Panc1 (cell line): ENCODE data around the gene DYRK2. TPM values are rescaled to one million over a fixed set of nuclear protein-coding genes. Genes with fewer than 3 reads are reported as not detected.

Experiments used
- ATAC-seq: fragments of 200-7000 bp; cut with Tn5 transposase; 2 replicates; pipeline ENCODE4 v1.9.1; 2020; ENCODE audit warnings: mild to moderate bottlenecking, moderate library complexity
- Bru-seq: library from RNA; stranded (reverse); fragments of 400-500 nt; gene quantifications from one replicate; lab custom pipeline; 2021; lab: Mats Ljungman, UMichigan
- BruChase-seq, 2 experiments: library from RNA; stranded (reverse); fragments of 400-500 nt; gene quantifications; one replicate each; lab custom pipeline; 2021; lab: Mats Ljungman, UMichigan
- BruUV-seq: library from RNA; stranded (reverse); fragments of 400-500 nt; replicated peaks from 2 replicates; lab custom pipeline; 2021; lab: Mats Ljungman, UMichigan
- CTCF ChIA-PET: fragments of 300-600 bp; sonication (Branson Sonifier 250); formaldehyde crosslinking; loops from one replicate; lab custom pipeline; 2022; ENCODE audit warnings: antibody characterized with exemption; lab: Charles Lee
- POLR2A ChIA-PET: fragments of 300-600 bp; sonication (Branson Sonifier 250); formaldehyde crosslinking; loops from one replicate; lab custom pipeline; 2022; ENCODE audit warnings: antibody characterized with exemption; lab: Charles Lee
- DNase-seq: peaks from one replicate; pipeline ENCODE4 v3.0.0-alpha.2; 2010; ENCODE audit warnings: low read depth, low spot score
- H3K27ac ChIP-seq: 2 replicates; pipeline ENCODE4 v1.5.1; 2011; ENCODE audit warnings: mild to moderate bottlenecking, low read length, inconsistent platforms
- H3K27me3 ChIP-seq: fragments of 200-500 bp; sonication (Bioruptor generic); 2 replicates; pipeline ENCODE4 v1.6.0; 2014; ENCODE audit warnings: low read length, inconsistent platforms; ENCODE audit not compliant: control insufficient read depth, insufficient read depth
- H3K36me3 ChIP-seq: fragments of 200-500 bp; sonication (Bioruptor generic); 2 replicates; pipeline ENCODE4 v1.5.1; 2014; ENCODE audit warnings: inconsistent platforms, mild to moderate bottlenecking, low read length, moderate library complexity; ENCODE audit not compliant: control insufficient read depth, insufficient read depth
- H3K4me1 ChIP-seq: 2 replicates; pipeline ENCODE4 v1.5.1; 2011; ENCODE audit warnings: inconsistent platforms, mild to moderate bottlenecking, low read length, moderate library complexity; ENCODE audit not compliant: control insufficient read depth, insufficient read depth
- H3K4me3 ChIP-seq, 2 experiments: 2 replicates each; pipeline ENCODE4 v1.5.1; 2011 to 2012; ENCODE audit warnings: low read depth in 2 of 2, low read length in 2 of 2, mild to moderate bottlenecking in 2 of 2, inconsistent platforms in 1 of 2, moderate library complexity in 1 of 2
- H3K9me3 ChIP-seq: fragments of 200-500 bp; sonication (Bioruptor generic); 2 replicates; pipeline ENCODE4 v1.5.1; 2014; ENCODE audit warnings: low read depth, mild to moderate bottlenecking, inconsistent platforms, low read length, moderate library complexity; ENCODE audit not compliant: control insufficient read depth, insufficient read depth
- POLR2AphosphoS5 ChIP-seq: IDR thresholded peaks from 2 replicates; pipeline ENCODE4 v1.6.1; 2012; ENCODE audit warnings: mild to moderate bottlenecking, low read depth, low read length, moderate library complexity
- SIN3A ChIP-seq: IDR thresholded peaks from 2 replicates; pipeline ENCODE4 v1.6.1; 2012; ENCODE audit warnings: low read depth, mild to moderate bottlenecking, low read length, moderate library complexity, borderline replicate concordance; ENCODE audit not compliant: insufficient read depth
- TCF7L2 ChIP-seq: IDR thresholded peaks from 2 replicates; pipeline ENCODE4 v1.6.1; 2011; ENCODE audit warnings: mild to moderate bottlenecking, low read depth, low read length, inconsistent platforms
- in situ Hi-C: cut with HindIII; loops from 2 replicates; pipeline ENCODE4 v1.10.0; 2016; ENCODE audit warnings: low sequenced_read_pairs, low pct_unique_long_range_greater_than_20kb
- intact Hi-C: fragments of 100-400 bp; cut with micrococcal nuclease; formaldehyde crosslinking; loops from one replicate; pipeline ENCODE4 v1.10.0; 2022; ENCODE audit not compliant: unreplicated experiment
- long read RNA-seq: library from polyadenylated mRNA; unstranded; transcript quantifications from one replicate; pipeline ENCODE4 v2.0.0, GENCODE V29; 2021; ENCODE audit not compliant: unreplicated experiment
- polyA plus RNA-seq: library from polyadenylated mRNA; unstranded; fragments of >200 nt; gene quantifications from one replicate; pipeline ENCODE4 v1.2.1, GENCODE V29; 2012; ENCODE audit warnings: missing spikeins; ENCODE audit not compliant: insufficient read length
- total RNA-seq: library from RNA; stranded (reverse); gene quantifications from one replicate; pipeline ENCODE4 v1.2.1, GENCODE V29; 2021; ENCODE audit not compliant: unreplicated experiment
- TF ChIP-seq, protein P1 (sequence below), 2 experiments: IDR thresholded peaks; 2 replicates each; pipeline ENCODE4 v1.6.1; 2011 to 2012; ENCODE audit warnings: low read depth in 2 of 2, control low read depth in 1 of 2, low read length in 1 of 2, mild to moderate bottlenecking in 1 of 2, moderate library complexity in 1 of 2; ENCODE audit not compliant: insufficient read depth in 1 of 2
- TF ChIP-seq, protein P2 (sequence below): fragments of 450-650 bp; IDR thresholded peaks from 2 replicates; pipeline ENCODE4 v1.5.1; 2017; ENCODE audit warnings: mild to moderate bottlenecking

DYRK2 gene
- total RNA-seq (9.9 TPM), Bru-seq, nascent RNA (percentile 69 among the genes with signal in this experiment), BruChase-seq, experiment 1, labeled RNA remaining after a 2-hour chase (percentile 88 among the genes with signal in this experiment), BruChase-seq, experiment 2, labeled RNA remaining after a 6-hour chase (percentile 61 among the genes with signal in this experiment)
- 9.8 TPM for polyA plus RNA-seq
- long read RNA-seq, full-length matches to known transcripts, result 14 of 18 reads
- long read RNA-seq, partial matches to known transcripts, result 0 of 18 reads
- long read RNA-seq, other reads (novel, unspliced or antisense), result 4 of 18 reads

DNA sequence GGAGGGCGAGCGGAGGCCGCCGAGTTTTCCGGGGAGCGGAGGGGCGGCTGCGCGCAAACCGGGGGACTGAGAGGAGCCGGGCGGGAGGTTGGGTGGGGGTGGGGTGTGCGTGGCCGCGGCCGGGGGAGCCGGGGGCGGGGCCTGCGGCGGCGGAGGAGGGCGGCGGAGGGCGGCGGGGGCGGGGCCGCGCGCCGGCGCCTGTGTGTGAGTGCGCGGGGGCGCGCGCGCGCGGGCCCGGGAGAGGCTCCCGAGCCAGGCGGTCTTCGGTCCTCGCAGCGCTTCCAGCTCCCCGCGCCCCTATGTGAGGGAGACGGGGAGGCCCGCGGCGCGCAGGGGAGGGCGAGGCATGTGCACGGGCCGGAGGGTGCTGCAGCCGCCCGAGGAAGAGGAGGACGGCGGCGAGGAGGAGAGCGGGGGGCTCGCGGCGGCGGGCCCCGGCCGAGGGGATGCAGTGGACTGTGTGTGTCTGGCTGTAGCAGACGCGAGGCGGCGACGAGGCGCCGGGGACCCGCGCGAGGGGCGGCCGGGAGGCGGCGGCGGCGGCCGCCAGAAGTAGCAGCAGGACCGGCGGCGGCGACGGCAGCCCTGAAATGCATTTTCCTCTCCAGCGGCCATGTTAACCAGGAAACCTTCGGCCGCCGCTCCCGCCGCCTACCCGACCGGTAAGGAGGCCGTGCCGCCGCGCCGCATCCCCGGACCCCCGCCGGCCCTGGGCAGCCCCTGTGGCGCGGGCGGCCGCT, at the start of gene DYRK2:
DYRK2 (plus strand) TSS at position 225 of the 740 bp plus-strand sequence; CDS start at position 614, 389 bp downstream.
- H3K4me3 ChIP-seq, result peak within 1 kb of the TSS; percentile 84 to 85
- in situ Hi-C loops (no loop called here), intact Hi-C loops (no loop called here)
- POLR2A ChIA-PET, result no interaction called here
- H3K9me3 ChIP-seq, result no peaks in the 10 kb centered on the region
- H3K36me3 ChIP-seq, result no peaks in the 10 kb centered on the region
- DNase-seq (no peak), ATAC-seq (peak; percentile 81)
- peaks cover 23% of the 10 kb centered on the region for H3K4me1 ChIP-seq
- H3K27ac ChIP-seq, result peak within 1 kb of the TSS; percentile 75
- TF ChIP-seq POLR2AphosphoS5, result peak; percentile 47; the same call in 1 of the 2 replicates
- TF ChIP-seq, protein P1, sequence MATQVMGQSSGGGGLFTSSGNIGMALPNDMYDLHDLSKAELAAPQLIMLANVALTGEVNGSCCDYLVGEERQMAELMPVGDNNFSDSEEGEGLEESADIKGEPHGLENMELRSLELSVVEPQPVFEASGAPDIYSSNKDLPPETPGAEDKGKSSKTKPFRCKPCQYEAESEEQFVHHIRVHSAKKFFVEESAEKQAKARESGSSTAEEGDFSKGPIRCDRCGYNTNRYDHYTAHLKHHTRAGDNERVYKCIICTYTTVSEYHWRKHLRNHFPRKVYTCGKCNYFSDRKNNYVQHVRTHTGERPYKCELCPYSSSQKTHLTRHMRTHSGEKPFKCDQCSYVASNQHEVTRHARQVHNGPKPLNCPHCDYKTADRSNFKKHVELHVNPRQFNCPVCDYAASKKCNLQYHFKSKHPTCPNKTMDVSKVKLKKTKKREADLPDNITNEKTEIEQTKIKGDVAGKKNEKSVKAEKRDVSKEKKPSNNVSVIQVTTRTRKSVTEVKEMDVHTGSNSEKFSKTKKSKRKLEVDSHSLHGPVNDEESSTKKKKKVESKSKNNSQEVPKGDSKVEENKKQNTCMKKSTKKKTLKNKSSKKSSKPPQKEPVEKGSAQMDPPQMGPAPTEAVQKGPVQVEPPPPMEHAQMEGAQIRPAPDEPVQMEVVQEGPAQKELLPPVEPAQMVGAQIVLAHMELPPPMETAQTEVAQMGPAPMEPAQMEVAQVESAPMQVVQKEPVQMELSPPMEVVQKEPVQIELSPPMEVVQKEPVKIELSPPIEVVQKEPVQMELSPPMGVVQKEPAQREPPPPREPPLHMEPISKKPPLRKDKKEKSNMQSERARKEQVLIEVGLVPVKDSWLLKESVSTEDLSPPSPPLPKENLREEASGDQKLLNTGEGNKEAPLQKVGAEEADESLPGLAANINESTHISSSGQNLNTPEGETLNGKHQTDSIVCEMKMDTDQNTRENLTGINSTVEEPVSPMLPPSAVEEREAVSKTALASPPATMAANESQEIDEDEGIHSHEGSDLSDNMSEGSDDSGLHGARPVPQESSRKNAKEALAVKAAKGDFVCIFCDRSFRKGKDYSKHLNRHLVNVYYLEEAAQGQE (IDR thresholded peaks at IDR 0.05; ENCODE audit: insufficient read depth in 1 of 2, low read depth in 2 of 2, low read length in 1 of 2), result no peak
- peak; percentile 43; the same call in 1 of the 2 replicates for TF ChIP-seq SIN3A
- no peak for TF ChIP-seq TCF7L2
- TF ChIP-seq, protein P2, sequence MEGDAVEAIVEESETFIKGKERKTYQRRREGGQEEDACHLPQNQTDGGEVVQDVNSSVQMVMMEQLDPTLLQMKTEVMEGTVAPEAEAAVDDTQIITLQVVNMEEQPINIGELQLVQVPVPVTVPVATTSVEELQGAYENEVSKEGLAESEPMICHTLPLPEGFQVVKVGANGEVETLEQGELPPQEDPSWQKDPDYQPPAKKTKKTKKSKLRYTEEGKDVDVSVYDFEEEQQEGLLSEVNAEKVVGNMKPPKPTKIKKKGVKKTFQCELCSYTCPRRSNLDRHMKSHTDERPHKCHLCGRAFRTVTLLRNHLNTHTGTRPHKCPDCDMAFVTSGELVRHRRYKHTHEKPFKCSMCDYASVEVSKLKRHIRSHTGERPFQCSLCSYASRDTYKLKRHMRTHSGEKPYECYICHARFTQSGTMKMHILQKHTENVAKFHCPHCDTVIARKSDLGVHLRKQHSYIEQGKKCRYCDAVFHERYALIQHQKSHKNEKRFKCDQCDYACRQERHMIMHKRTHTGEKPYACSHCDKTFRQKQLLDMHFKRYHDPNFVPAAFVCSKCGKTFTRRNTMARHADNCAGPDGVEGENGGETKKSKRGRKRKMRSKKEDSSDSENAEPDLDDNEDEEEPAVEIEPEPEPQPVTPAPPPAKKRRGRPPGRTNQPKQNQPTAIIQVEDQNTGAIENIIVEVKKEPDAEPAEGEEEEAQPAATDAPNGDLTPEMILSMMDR, result 0 out of 2 replicates have a peak, but pooled peaks have one; percentile 7
- H3K27me3 ChIP-seq, result no peaks in the 10 kb centered on the region
- CTCF ChIA-PET, result interaction anchor here (1.0 kb wide), 1 partner anchor 295 kb away, joined by 3 read pairs; no protein-coding TSS in a partner anchor
- BruUV-seq, result no TSS peak

DNA sequence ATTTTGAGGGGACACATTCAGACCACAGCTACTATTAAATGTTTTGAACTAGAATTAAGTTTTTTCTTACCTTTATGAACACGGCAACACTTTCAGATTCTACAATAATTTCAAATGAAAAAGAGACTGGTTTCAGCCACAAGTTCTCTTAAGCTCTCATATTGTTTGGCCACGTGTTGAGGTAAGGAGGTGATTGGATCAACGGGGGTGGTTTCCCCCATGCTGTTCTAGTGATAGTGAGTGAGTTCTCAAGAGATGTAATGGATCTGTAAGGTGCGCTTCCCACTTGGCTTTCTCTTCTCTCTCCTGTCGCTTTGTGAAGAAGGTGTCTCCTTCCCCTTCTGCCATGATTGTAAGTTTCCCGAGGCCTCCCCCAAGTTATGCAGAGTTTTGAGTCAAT, 48.9 kb upstream of the DYRK2 start:
- intact Hi-C loops, result no loop called here
- ChIA-PET POLR2A (no interaction called here), CTCF (no interaction called here)
- Histone ChIP-seq H3K36me3 (no peaks in the 10 kb centered on the region), H3K4me1 (no peaks in the 10 kb centered on the region), H3K27me3 (no peaks in the 10 kb centered on the region), H3K9me3 (no peaks in the 10 kb centered on the region), H3K27ac (no peak overlapping the region), H3K4me3 (no peak overlapping the region)
- TF ChIP-seq SIN3A, result no peak
- TF ChIP-seq, protein P1 (IDR thresholded peaks at IDR 0.05; ENCODE audit: insufficient read depth in 1 of 2, low read depth in 2 of 2, low read length in 1 of 2), result no peak
- TF ChIP-seq POLR2AphosphoS5, result no peak
- TF ChIP-seq TCF7L2, result no peak
- TF ChIP-seq, protein P2, result no peak
- ATAC-seq (no peak), DNase-seq (no peak)
- in situ Hi-C loops, result no loop called here
- BruUV-seq, result no TSS peak
